Stimulated activated CD4-positive, alpha-beta T cell treated with anti-CD3 and anti-CD28 coated beads, Interleukin-2, amount 100 ng/mL, for 24 hours (primary cell): ENCODE results near the gene TMEM184A.

Experiments used
- DNase-seq, 2 donors: peaks; one replicate each; pipeline ENCODE4 v3.0.0-alpha.2; 2020

Gene TMEM184A

GRCh38 chr7:1538544-1539180 is 17.3 kb downstream of the TMEM184A start:
- DNase-seq: no peak

- no peak for DNase-seq
Measured at GRCh38 chr7:1537535-1538412, 18.2 kb downstream of the TMEM184A start.

- no peak for DNase-seq
Measured at GRCh38 chr7:1536743-1537534, 19.1 kb downstream of the TMEM184A start.

- DNase-seq: no peak
Measured at GRCh38 chr7:1536455-1536742, 19.6 kb downstream of the TMEM184A start.

GRCh38 chr7:1535701-1536454 is 20.1 kb downstream of the TMEM184A start:
- DNase-seq: no peak

GRCh38 chr7:1535100-1535458 is 20.9 kb downstream of the TMEM184A start:
- DNase-seq: no peak

- no peak for DNase-seq
Measured at GRCh38 chr7:1534330-1535099, 21.5 kb downstream of the TMEM184A start.

- peak; percentile 44 to 55 for DNase-seq
Measured at GRCh38 chr7:1533547-1534329, 22.3 kb downstream of the TMEM184A start.

GRCh38 chr7:1533255-1533546 is 22.8 kb downstream of the TMEM184A start:
- DNase-seq: no peak

- DNase-seq: peak; percentile 64 to 67
Measured at GRCh38 chr7:1532456-1533254, 23.4 kb downstream of the TMEM184A start.

- peak in 1 of 2 donors; percentile 27 for DNase-seq
Measured at GRCh38 chr7:1531979-1532455, 24.0 kb downstream of the TMEM184A start.

- peak; percentile 38 to 44 for DNase-seq
Measured at GRCh38 chr7:1531263-1531978, 24.6 kb downstream of the TMEM184A start.

- DNase-seq: no peak
Measured at GRCh38 chr7:1530946-1531262, 25.1 kb downstream of the TMEM184A start.

GRCh38 chr7:1529383-1530116 is 26.5 kb downstream of the TMEM184A start:
- no peak for DNase-seq

- no peak for DNase-seq
Measured at GRCh38 chr7:1526271-1526754, 29.7 kb downstream of the TMEM184A start.

GRCh38 chr7:1525409-1525808 is 30.6 kb downstream of the TMEM184A start:
- DNase-seq: no peak

GRCh38 chr7:1523844-1524243 is 32.2 kb downstream of the TMEM184A start:
- no peak for DNase-seq

- no peak for DNase-seq
Measured at GRCh38 chr7:1523208-1523607, 32.8 kb downstream of the TMEM184A start.

GRCh38 chr7:1521456-1521855 is 34.5 kb downstream of the TMEM184A start:
- no peak for DNase-seq
